Mesodermal cell (in vitro differentiated cells): ENCODE results near the gene AAK1.
"Not testable (repeated sequence)": the region's sequence is repeated elsewhere in the genome, so short reads cannot be mapped to it uniquely, and the experiment has no call there.

ENCODE experiments used
- H3K27ac ChIP-seq: 2 replicates; pipeline ENCODE4 v1.7.0; 2013; ENCODE audit warnings: mild to moderate bottlenecking, low read depth, low read length, moderate library complexity; ENCODE audit not compliant: severe bottlenecking
- H3K36me3 ChIP-seq: 2 replicates; pipeline ENCODE4 v1.7.1; 2013; ENCODE audit warnings: mild to moderate bottlenecking, low read length, moderate library complexity; ENCODE audit not compliant: control insufficient read depth, insufficient read depth
- H3K4me1 ChIP-seq: one replicate; pipeline ENCODE4 v1.7.1; 2013; ENCODE audit warnings: mild to moderate bottlenecking, low read length; ENCODE audit not compliant: insufficient read depth, control insufficient read depth, poor library complexity, severe bottlenecking
- H3K4me3 ChIP-seq: 2 replicates; pipeline ENCODE4 v1.7.0; 2013; ENCODE audit warnings: low read length, control low read depth, mild to moderate bottlenecking; ENCODE audit not compliant: insufficient read depth, poor library complexity, severe bottlenecking; ENCODE audit errors: extremely low read depth
- H3K9me3 ChIP-seq: 2 replicates; pipeline ENCODE4 v1.7.1; 2013; ENCODE audit warnings: mild to moderate bottlenecking, low read length, moderate library complexity; ENCODE audit not compliant: control insufficient read depth
- WGBS, 2 experiments: methylation state at CpG; one replicate each; pipeline ENCODE4 v1.1.5; 2013; ENCODE audit warnings: missing lambda C conversion rate in 2 of 2; ENCODE audit not compliant: insufficient coverage in 2 of 2; 5-methylcytosine and 5-hydroxymethylcytosine counted together

The AAK1 gene

DNA sequence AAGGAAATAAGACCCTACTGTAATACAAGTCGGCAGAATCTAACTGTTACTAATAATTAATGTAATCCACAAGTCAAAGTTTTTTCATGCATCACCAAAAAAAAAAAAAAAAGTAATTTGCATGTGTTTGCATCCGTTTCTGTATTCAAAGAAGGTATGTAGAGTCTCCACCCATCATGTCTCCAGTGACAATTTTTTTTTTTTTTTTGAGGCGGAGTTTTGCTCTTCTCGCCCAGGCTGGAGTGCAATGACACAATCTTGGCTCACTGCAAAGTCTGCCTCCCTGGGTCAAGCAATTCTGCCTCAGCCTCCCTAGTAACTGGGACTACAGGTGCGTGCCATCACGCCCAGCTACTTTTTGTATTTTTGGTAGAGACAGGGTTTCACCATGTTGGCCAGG lies 182.1 kb downstream of the AAK1 start:
- Histone ChIP-seq H3K9me3 (no peaks in the 10 kb centered on the region), H3K4me3 (no peak overlapping the region), H3K27ac (no peak overlapping the region), H3K36me3 (peaks cover 27% of the 10 kb centered on the region), H3K4me1 (no peaks in the 10 kb centered on the region)
- WGBS, 2 experiments = 90 to 100% methylated on average over 4 to 5 of the region's 6 CpGs

DNA sequence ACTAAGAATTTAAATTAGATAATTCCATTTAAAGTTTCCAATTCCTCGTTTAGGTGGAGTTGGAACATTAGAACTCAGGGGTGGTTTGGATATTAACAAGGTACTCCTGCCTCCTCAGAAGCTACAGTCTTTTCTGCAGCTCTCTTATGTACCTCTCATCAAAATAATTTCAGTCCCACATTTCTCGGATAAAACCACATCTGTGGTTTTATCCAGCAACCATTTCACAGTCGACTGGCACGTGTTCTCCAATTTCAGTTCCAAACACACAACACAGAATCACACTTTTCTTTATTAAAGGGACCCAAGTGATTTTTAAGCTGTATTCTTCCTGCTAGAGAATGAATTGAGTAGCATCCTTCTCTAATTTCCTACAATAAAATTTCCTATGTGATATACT lies 183.6 kb downstream of the AAK1 start:
- Histone ChIP-seq H3K4me3 (no peak overlapping the region), H3K36me3 (peaks cover 13% of the 10 kb centered on the region), H3K4me1 (no peaks in the 10 kb centered on the region), H3K9me3 (no peaks in the 10 kb centered on the region), H3K27ac (no peak overlapping the region)
- 93 to 98% methylated on average over 2 to 3 of the region's 4 CpGs for WGBS, 2 experiments

DNA sequence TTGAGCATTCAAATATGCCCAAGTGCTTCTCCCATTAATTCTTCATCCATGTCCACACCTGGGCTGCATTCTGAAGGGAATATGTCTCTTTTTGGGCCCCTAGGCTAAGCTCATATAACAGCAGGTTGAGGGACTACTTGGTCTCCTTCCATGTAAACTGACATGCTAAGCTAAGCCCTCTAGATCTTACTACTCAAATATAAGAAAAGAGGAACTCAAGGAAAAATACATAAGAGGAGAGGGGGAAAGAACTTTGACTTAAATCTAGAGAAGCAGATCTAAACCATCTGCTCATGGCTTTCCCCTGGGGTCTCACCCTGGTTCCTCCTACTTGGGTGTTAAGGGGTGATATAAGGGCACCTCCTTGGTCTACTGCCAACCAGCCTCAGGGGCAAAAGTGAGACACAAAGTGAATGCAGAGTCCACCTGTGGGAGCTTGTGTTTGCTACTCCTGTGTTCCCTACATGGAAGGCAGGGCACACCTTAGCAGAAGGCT lies 186.5 kb downstream of the AAK1 start:
- H3K27ac ChIP-seq = no peak overlapping the region
- H3K4me1 ChIP-seq = no peaks in the 10 kb centered on the region
- H3K36me3 ChIP-seq = no peaks in the 10 kb centered on the region
- no peak overlapping the region for H3K4me3 ChIP-seq
- H3K9me3 ChIP-seq = no peaks in the 10 kb centered on the region

DNA sequence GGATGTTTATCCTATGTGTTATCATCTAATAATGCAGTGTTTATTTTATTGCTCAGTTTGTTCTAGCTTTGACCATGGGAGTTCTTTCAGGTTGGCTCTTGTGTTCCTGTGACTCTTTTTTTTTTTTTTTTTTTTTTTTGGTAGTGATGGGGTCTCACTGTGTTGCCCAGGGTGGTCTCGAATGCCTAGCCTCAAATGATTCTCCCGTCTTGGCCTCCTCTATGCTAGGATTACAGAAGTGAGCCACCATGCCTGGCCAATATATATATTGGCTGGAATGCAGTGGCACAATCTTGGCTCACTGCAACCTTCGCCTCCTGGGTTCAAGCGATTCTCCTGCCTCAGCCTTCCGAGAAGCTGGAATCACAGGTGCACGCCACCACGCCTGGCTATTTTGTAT lies 187.4 kb downstream of the AAK1 start:
- Histone ChIP-seq H3K4me1 (no peaks in the 10 kb centered on the region), H3K27ac (no peak overlapping the region), H3K9me3 (no peaks in the 10 kb centered on the region), H3K4me3 (no peak overlapping the region), H3K36me3 (no peaks in the 10 kb centered on the region)
- WGBS, 2 experiments = 95 to 96% methylated on average over 4 to 6 of the region's 7 CpGs

DNA sequence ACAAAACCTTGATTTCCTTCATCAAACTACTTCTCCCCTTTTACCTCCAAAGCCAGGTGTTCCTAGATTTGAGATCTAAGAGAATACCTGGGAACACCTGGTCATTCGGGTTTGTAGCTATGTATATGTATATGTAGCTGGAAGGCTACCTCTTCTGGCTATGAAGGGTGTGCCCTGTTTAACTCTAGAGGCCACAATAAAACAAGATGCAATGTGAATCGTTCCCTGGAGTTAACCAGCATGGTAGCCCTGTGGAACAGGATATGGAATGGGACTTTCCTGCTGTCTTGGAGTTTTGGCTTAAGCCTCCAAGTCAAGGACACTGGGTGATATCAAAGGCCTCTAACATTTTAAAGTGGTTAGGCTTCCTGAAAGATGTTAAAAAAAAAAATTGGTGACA lies 188.6 kb downstream of the AAK1 start:
- Histone ChIP-seq H3K4me1 (peaks cover 8% of the 10 kb centered on the region), H3K4me3 (no peak overlapping the region), H3K36me3 (no peaks in the 10 kb centered on the region), H3K27ac (no peak overlapping the region), H3K9me3 (no peaks in the 10 kb centered on the region)
- 93 to 100% methylated on average over 1 to 2 of the region's 2 CpGs for WGBS, 2 experiments

DNA sequence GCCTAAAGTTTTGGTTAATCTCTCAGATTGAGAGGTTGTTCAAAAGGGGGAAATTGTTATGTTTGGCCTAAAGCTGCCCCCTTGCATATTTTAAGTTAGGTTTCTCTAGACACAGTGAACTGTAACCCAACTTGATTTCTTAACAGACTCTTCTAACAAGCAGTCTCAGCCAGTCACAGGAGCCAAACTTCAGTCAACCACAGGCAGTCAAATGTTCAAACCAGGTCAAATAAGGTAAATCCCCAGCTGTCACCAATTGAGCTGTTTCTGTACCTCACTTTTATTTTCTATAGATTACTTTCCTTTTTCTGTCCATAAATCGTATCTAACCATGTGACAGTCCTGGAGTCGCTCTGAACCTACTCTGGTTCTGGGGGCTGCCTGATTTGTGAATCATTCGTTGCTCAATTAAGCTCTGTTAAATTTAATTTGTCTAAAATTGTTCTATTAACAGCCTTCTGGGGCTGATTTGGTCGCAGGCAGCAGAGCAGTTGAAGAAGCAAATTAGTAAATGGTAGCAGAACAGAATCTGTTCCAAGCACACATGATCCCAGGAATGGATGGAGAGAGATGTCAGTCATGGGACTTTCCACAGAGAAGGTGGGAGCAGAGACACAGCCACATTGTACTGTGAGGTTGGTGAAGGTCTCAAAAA lies 189.9 kb downstream of the AAK1 start:
- WGBS, 2 experiments = 87 to 100% methylated on average over 2 to 3 of the region's 4 CpGs
- H3K9me3 ChIP-seq = no peaks in the 10 kb centered on the region

DNA sequence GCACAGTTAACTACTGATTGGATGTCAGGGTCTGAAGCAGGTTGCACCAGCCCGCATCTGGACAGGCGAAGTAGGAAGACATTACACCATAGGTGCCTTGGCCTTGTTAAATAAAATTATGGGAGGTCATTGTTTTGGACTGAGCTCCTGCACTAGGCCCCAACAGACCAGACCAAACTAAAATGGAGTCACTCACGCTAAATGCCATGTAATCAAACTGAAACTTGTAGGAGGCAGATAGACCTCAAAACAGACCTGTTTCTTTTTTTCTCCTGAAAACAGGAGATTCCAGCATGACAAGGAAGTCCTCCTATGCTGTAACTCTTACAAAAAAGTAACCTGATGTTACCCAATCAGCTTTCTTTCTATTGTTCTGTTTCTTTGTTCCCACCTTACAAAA lies 190.9 kb downstream of the AAK1 start:
- H3K4me3 ChIP-seq = no peak overlapping the region
- WGBS, 2 experiments = 80 to 100% methylated on average over 1 of the region's 3 CpGs
- H3K9me3 ChIP-seq = no peaks in the 10 kb centered on the region

More for the DNA sequence above, 189.9 kb downstream of the AAK1 start:
- Histone ChIP-seq H3K4me1 (peaks cover 8% of the 10 kb centered on the region), H3K36me3 (no peaks in the 10 kb centered on the region), H3K4me3 (no peak overlapping the region), H3K27ac (no peak overlapping the region)

DNA sequence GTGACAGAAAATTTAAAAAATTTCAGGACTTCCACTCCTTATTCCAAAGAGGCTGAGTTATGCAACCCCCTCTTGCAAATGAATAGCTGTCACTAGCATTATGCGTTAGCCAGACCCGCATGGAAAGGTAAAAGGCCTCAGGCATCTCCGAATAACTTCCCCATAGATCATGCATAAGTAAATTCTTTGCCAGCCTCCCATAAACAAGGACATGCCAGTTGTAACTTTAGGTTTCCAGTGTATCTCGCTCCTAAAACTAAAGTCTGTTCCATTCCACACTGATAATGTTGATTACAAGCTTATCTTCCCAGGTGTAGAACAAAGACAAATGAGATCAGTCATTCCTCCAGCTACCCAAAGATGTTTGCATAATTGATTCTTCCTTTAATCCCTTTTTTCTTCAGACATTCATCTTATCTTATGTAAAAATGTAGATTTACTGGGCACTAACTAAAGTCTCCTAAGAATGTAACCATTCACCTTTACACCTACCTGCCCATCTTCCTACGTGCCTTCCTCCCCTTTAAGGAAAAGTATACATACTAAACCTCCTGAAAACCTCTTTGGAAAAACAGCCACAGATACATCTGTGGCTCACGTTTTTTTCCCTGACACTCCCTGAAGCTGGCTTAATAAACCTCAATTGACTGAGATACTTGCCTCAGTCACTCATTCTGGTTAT lies 192.7 kb downstream of the AAK1 start:
- WGBS, 2 experiments = 37 to 43% methylated on average over 6 of the region's 6 CpGs

More for the DNA sequence above, 190.9 kb downstream of the AAK1 start:
- H3K27ac ChIP-seq = no peak overlapping the region
- peaks cover 8% of the 10 kb centered on the region for H3K4me1 ChIP-seq
- no peaks in the 10 kb centered on the region for H3K36me3 ChIP-seq

DNA sequence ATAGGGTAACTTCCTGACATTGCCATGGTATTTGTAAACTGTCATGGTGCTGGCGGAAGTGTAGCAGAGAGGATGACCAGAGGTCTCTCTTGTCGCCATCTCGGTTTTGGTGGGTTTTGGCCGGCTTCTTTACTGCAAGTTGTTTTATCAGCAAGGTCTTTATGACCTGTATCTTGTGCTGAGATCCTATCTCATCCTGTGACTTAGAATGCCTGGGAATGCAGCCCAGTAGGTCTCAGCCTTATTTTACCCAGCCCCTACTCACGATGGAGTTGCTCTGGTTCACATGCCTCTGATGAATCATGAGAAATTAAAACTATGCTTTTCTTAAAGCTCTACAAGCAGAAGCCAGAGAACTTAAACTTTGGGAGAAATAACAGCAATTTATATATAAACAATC lies 193.6 kb downstream of the AAK1 start:
- no peak overlapping the region for H3K27ac ChIP-seq
- WGBS, 2 experiments = 91% methylated on average over 5 of the region's 5 CpGs
- peaks cover 8% of the 10 kb centered on the region for H3K4me1 ChIP-seq
- no peaks in the 10 kb centered on the region for H3K36me3 ChIP-seq
- H3K4me3 ChIP-seq = no peak overlapping the region
- H3K9me3 ChIP-seq = no peaks in the 10 kb centered on the region

More for the DNA sequence above, 192.7 kb downstream of the AAK1 start:
- peaks cover 8% of the 10 kb centered on the region for H3K4me1 ChIP-seq
- H3K27ac ChIP-seq = no peak overlapping the region
- no peaks in the 10 kb centered on the region for H3K36me3 ChIP-seq
- H3K4me3 ChIP-seq = no peak overlapping the region
- H3K9me3 ChIP-seq = no peaks in the 10 kb centered on the region

DNA sequence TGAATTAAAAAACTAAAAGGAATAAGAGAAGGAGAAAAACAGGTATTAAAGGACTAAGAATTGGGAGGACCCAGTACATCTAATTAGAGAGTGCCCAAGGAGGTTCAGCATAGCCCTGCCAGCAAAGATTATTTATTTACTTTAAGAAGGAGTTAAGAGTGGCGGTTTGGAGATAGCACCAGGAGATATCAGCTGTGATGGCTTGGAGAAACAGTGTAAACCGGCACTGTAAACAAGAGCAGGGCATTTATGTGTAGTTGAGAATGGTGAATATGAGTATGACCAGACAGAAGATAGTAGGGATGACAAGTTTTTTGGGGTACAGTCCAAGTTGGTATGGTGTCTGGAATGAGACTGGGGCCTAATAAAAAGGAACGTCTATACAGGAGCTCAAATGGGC lies 199.9 kb downstream of the AAK1 start:
- H3K27ac ChIP-seq, H3K36me3 ChIP-seq, H3K4me1 ChIP-seq, H3K4me3 ChIP-seq, H3K9me3 ChIP-seq: not testable (repeated sequence)
- 92 to 98% methylated on average over 3 of the region's 3 CpGs for WGBS, 2 experiments

DNA sequence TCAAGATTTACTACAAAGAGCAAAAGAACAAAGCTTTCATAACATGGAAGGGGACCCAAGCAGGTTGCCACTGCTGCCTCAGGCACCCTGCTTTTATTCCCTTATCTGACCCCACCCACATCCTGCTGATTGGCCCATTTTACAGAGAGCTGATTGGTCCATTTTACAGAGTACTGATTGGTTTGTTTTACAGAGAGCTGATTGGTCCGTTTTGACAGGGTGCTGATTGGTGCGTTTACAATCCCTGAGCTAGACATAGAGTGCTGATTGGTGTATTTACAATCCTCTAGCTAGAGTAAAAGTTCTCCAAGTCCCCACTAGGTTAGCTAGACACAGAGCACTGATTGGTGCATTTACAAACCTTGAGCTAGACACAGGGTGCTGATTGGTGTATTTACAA lies 204.0 kb downstream of the AAK1 start:
- not testable (repeated sequence) for H3K4me3 ChIP-seq, H3K36me3 ChIP-seq, H3K4me1 ChIP-seq, H3K27ac ChIP-seq, H3K9me3 ChIP-seq
- WGBS, 2 experiments = 100% methylated on average over 1 of the region's 2 CpGs; no CpG with 5 or more reads in 1 of the 2 experiments
